ENCODE results near the gene CYGB.

The CYGB gene

DNA sequence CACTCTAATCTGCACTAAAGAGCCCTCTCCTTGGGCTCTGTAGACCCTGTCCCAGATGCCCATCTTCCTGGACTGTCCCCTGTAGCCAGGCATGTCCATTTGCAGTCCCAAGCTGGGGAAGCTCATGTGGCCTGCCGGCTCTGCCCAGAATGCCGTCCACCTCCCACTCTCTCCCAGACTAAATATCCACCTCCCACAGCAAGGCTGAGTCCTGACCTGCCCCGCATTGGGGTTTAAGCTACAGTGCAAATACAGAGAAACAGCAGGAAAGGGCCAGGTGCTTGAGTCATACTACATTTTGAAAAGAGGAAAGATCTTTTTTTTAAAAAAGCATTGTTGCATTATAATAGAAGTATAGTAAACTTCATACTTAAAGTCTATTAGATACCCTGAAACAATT is 45.2 kb upstream of the CYGB start:
- TF ChIP-seq, protein P1, sequence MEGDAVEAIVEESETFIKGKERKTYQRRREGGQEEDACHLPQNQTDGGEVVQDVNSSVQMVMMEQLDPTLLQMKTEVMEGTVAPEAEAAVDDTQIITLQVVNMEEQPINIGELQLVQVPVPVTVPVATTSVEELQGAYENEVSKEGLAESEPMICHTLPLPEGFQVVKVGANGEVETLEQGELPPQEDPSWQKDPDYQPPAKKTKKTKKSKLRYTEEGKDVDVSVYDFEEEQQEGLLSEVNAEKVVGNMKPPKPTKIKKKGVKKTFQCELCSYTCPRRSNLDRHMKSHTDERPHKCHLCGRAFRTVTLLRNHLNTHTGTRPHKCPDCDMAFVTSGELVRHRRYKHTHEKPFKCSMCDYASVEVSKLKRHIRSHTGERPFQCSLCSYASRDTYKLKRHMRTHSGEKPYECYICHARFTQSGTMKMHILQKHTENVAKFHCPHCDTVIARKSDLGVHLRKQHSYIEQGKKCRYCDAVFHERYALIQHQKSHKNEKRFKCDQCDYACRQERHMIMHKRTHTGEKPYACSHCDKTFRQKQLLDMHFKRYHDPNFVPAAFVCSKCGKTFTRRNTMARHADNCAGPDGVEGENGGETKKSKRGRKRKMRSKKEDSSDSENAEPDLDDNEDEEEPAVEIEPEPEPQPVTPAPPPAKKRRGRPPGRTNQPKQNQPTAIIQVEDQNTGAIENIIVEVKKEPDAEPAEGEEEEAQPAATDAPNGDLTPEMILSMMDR (IDR thresholded peaks at IDR 0.05; ENCODE audit: insufficient read depth, low read length, poor library complexity, severe bottlenecking), result no peak
- DNase-seq (ENCODE audit: extremely low read depth, insufficient read length), result no peak
- H3K27me3 ChIP-seq (replicated peaks; ENCODE audit: control insufficient read depth, insufficient read depth, low read length), result no peaks in the 10 kb centered on the region; the same call in 1 of the 2 replicates
- no peak overlapping the region for H3K4me3 ChIP-seq (replicated peaks; ENCODE audit: low read depth, low read length)
- no peaks in the 10 kb centered on the region for H3K36me3 ChIP-seq (ENCODE audit: control insufficient read depth, insufficient read depth, low read length)

DNA sequence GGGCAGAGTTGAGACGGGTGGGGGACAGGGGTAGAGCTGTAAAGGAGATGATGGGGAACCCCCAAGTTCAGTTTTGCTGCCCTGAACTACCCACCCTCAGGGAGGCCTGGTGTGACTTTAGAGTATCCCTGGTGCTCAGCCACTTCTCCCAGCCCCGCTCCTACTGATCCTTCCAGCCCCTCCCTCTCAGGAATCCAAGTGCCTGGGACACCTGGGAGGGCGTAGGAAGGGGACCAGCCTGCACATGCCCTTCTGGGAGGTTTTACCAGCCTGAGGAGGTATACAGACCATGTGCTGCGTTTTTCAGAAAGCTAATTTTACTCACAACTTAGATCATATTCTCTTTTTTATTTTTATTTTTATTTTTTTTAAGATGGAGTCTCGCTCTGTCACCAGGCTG is 44.0 kb upstream of the CYGB start:
- Histone ChIP-seq H3K4me3 (replicated peaks; ENCODE audit: low read depth, low read length) (no peak overlapping the region), H3K36me3 (ENCODE audit: control insufficient read depth, insufficient read depth, low read length) (no peaks in the 10 kb centered on the region), H3K27me3 (replicated peaks; ENCODE audit: control insufficient read depth, insufficient read depth, low read length) (no peaks in the 10 kb centered on the region; the same call in 1 of the 2 replicates)
- no peak for DNase-seq (ENCODE audit: extremely low read depth, insufficient read length)
- TF ChIP-seq, protein P1 (IDR thresholded peaks at IDR 0.05; ENCODE audit: insufficient read depth, low read length, poor library complexity, severe bottlenecking), result no peak

DNA sequence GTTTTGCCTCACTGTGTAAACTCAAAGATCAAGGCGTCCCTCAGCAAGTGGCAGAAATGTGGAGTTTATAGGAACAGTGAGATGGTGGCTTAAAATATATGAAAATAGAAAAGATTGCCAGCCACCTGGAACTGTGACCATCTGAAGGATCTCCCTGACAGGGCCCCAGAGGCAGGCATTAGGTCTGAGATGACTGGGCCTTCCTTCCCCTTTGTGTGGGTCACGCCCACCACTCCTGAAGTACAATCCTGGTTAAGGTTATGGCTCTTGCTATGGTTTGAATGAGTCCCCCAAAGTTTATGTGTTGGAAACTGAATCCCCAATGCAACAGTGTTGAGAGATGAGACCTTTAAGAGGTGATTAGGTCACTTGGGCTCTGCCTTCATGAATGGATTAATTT is 41.8 kb upstream of the CYGB start:
- Histone ChIP-seq H3K4me3 (replicated peaks; ENCODE audit: low read depth, low read length) (no peak overlapping the region), H3K27me3 (replicated peaks; ENCODE audit: control insufficient read depth, insufficient read depth, low read length) (no peaks in the 10 kb centered on the region), H3K36me3 (ENCODE audit: control insufficient read depth, insufficient read depth, low read length) (no peaks in the 10 kb centered on the region)
- TF ChIP-seq, protein P1 (IDR thresholded peaks at IDR 0.05; ENCODE audit: insufficient read depth, low read length, poor library complexity, severe bottlenecking), result no peak
- DNase-seq (ENCODE audit: extremely low read depth, insufficient read length), result no peak

- no peak for DNase-seq (ENCODE audit: extremely low read depth, insufficient read length)
- TF ChIP-seq, protein P1 (IDR thresholded peaks at IDR 0.05; ENCODE audit: insufficient read depth, low read length, poor library complexity, severe bottlenecking), result no peak
- no peaks in the 10 kb centered on the region for H3K36me3 ChIP-seq (ENCODE audit: control insufficient read depth, insufficient read depth, low read length)
- no peaks in the 10 kb centered on the region for H3K27me3 ChIP-seq (replicated peaks; ENCODE audit: control insufficient read depth, insufficient read depth, low read length)
- H3K4me3 ChIP-seq (replicated peaks; ENCODE audit: low read depth, low read length), result no peak overlapping the region
These were observed 40.9 kb upstream of the CYGB start for GRCh38 chr17:76578376-76578775.

- TF ChIP-seq, protein P1 (IDR thresholded peaks at IDR 0.05; ENCODE audit: insufficient read depth, low read length, poor library complexity, severe bottlenecking), result no peak
- Histone ChIP-seq H3K27me3 (replicated peaks; ENCODE audit: control insufficient read depth, insufficient read depth, low read length) (no peaks in the 10 kb centered on the region), H3K36me3 (ENCODE audit: control insufficient read depth, insufficient read depth, low read length) (no peaks in the 10 kb centered on the region), H3K4me3 (replicated peaks; ENCODE audit: low read depth, low read length) (no peak overlapping the region)
- no peak for DNase-seq (ENCODE audit: extremely low read depth, insufficient read length)
These were observed 40.4 kb upstream of the CYGB start for GRCh38 chr17:76577876-76578275.

DNA sequence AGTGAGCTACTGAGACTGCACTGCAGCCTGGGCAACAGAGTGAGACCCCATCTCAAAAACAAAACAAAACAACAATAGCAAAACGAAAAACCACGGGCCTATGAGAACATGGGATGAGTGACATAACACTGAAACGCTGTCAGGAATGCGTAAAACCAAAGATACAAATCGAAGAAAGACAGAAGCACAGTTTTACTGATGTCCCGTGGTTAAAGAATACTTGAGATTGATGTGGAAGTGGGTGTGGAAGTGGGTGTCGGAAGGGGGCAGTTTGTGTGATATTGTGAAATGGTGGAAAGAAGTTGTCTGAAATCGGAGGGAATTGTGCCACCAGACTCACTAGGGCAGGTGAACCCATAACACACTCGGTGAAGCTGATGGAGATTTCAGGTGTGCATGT is 38.7 kb upstream of the CYGB start:
- DNase-seq (ENCODE audit: extremely low read depth, insufficient read length), result no peak
- TF ChIP-seq, protein P1 (IDR thresholded peaks at IDR 0.05; ENCODE audit: insufficient read depth, low read length, poor library complexity, severe bottlenecking), result no peak
- Histone ChIP-seq H3K4me3 (replicated peaks; ENCODE audit: low read depth, low read length) (no peak overlapping the region), H3K27me3 (replicated peaks; ENCODE audit: control insufficient read depth, insufficient read depth, low read length) (no peaks in the 10 kb centered on the region), H3K36me3 (ENCODE audit: control insufficient read depth, insufficient read depth, low read length) (no peaks in the 10 kb centered on the region)

Measured in GM06990 (cell line).